ENCODE data around the gene GPR31.

GPR31 gene

GRCh38 chr6:167150941-167151549 is 6.7 kb downstream of the GPR31 start:
- no peak for DNase-seq
- no peak overlapping the region for H3K4me3 ChIP-seq
- TF ChIP-seq CTCF (IDR thresholded peaks at IDR 0.05): no peak
- peaks cover 0 to 9% (median 0%) of the 10 kb centered on the region in 4 donors for H3K4me1 ChIP-seq
- intact Hi-C loops (cut with DNase I; ENCODE audit: low total_unique reads): no loop called here
- H3K36me3 ChIP-seq: no peaks in the 10 kb centered on the region
- H3K27me3 ChIP-seq: peaks cover 0 to 21% of the 10 kb centered on the region in 2 donors
- H3K27ac ChIP-seq: no peak overlapping the region
- no peaks in the 10 kb centered on the region for H3K9me3 ChIP-seq

DNA sequence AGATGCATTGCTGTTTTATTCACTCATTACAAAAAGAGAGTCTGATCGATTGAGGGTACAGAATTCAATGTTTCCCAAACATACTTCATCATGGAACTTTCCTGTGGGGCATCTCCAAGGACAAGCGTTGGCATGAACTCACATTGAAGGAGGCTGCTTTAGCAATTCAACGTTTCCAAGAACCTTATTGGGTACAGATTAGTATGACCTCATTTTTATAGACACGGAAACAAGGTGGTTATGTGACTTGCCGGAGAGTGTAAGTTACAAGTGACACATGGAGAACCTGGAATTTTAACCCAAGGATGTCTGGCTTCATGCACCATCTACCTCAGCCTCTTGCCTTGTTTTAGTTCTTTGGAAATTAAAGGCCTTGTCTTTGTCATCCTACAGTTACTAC is 8.8 kb downstream of the GPR31 start:
- H3K27me3 ChIP-seq: peaks cover 0 to 30% of the 10 kb centered on the region in 2 donors
- no peaks in the 10 kb centered on the region for H3K9me3 ChIP-seq
- H3K27ac ChIP-seq: no peak overlapping the region
- H3K4me1 ChIP-seq: peaks cover 0 to 9% (median 0%) of the 10 kb centered on the region in 4 donors
- intact Hi-C loops (cut with DNase I; ENCODE audit: low total_unique reads): no loop called here
- DNase-seq: no peak
- no peaks in the 10 kb centered on the region for H3K36me3 ChIP-seq
- no peak overlapping the region for H3K4me3 ChIP-seq
- TF ChIP-seq CTCF (IDR thresholded peaks at IDR 0.05): no peak

- H3K9me3 ChIP-seq: no peaks in the 10 kb centered on the region
- H3K27me3 ChIP-seq: peaks cover 0 to 30% of the 10 kb centered on the region in 2 donors
- no peak for DNase-seq
- H3K4me3 ChIP-seq: no peak overlapping the region
- intact Hi-C loops (cut with DNase I; ENCODE audit: low total_unique reads): no loop called here
- no peak overlapping the region for H3K27ac ChIP-seq
- H3K36me3 ChIP-seq: no peaks in the 10 kb centered on the region
- peaks cover 0 to 6% (median 0%) of the 10 kb centered on the region in 4 donors for H3K4me1 ChIP-seq
- TF ChIP-seq CTCF (IDR thresholded peaks at IDR 0.05): no peak
Measured at GRCh38 chr6:167148021-167148420, 9.8 kb downstream of the GPR31 start.

DNA sequence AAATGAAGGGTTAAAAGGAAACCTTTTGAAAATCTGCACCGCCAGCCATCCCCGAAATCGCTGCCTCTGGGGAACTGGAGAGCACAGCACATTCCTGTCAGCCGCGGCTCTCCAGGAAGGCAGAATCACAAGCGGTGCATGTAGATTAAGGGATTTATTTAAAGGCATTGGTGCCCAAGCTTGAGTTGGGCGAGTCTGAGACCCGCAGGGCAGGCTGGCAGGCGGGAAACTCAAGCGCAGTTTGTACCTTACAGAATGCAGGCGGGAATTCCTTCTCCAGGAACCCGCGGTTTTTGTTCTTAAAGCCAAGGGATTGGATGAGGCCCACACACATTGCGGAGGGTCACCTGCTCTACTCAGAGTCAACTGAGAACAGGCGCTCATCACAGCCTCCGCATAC is 10.8 kb downstream of the GPR31 start:
- intact Hi-C loops (cut with DNase I; ENCODE audit: low total_unique reads): no loop called here
- H3K27me3 ChIP-seq: peaks cover 0 to 30% of the 10 kb centered on the region in 2 donors

DNA sequence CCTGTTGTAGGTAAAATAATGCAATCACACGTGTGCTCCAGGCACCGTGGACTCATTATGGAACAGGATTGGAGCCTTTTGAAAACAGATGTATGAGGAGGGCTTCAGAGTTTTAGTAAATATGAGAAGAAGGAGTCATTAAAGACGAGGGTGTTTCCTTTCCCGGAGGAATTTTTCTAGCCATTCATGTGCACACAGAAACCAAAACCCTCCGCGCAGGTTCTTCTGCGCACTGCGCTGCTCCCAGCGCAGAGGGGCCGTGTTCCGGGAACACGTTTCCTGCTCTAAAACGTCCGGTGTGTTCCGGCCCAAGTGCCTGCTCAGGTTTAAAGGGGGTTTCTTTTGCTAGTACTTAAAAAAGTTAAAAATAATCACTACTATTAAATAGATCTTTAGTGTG is 11.6 kb downstream of the GPR31 start:
- H3K4me1 ChIP-seq: no peaks in the 10 kb centered on the region
- no peaks in the 10 kb centered on the region for H3K9me3 ChIP-seq
- H3K27ac ChIP-seq: no peak overlapping the region
- H3K4me3 ChIP-seq: no peak overlapping the region
- TF ChIP-seq CTCF (IDR thresholded peaks at IDR 0.05): no peak
- intact Hi-C loops (cut with DNase I; ENCODE audit: low total_unique reads): no loop called here
- peaks cover 0 to 22% of the 10 kb centered on the region in 2 donors for H3K27me3 ChIP-seq
- DNase-seq: no peak
- no peaks in the 10 kb centered on the region for H3K36me3 ChIP-seq

More for the DNA sequence above, 10.8 kb downstream of the GPR31 start:
- Histone ChIP-seq H3K27ac (no peak overlapping the region), H3K4me3 (no peak overlapping the region), H3K9me3 (no peaks in the 10 kb centered on the region), H3K36me3 (no peaks in the 10 kb centered on the region), H3K4me1 (no peaks in the 10 kb centered on the region)
- DNase-seq: no peak
- TF ChIP-seq CTCF (IDR thresholded peaks at IDR 0.05): no peak

DNA sequence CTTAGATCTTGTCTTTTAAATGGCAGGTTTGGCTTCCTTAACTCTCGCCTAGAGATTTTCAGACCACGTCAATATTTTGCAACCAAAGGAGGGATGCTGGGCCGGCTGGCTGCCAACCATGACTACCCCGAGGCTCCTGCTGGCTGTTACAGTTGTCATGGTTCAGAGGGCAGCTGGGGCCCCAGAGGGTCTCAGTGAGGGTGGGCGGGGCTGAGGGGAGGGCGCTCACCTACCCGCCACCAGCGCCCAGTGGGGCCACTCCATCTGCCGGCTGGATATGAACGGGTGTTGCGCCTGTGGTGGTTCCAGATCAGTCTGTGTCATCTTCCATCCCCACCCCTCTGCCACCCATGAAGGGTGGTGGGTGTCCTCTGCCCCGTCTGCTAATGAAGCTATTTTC is 12.3 kb downstream of the GPR31 start:
- Histone ChIP-seq H3K27ac (no peak overlapping the region), H3K4me1 (no peaks in the 10 kb centered on the region), H3K27me3 (peaks cover 0 to 22% of the 10 kb centered on the region in 2 donors), H3K36me3 (no peaks in the 10 kb centered on the region), H3K9me3 (no peaks in the 10 kb centered on the region), H3K4me3 (no peak overlapping the region)
- no peak for DNase-seq
- no peak for TF ChIP-seq CTCF (IDR thresholded peaks at IDR 0.05)
- intact Hi-C loops (cut with DNase I; ENCODE audit: low total_unique reads): no loop called here
